ENCODE data around the gene ENGASE.
"Not testable (repeated sequence)": the region's sequence is repeated elsewhere in the genome, so short reads cannot be mapped to it uniquely, and the experiment has no call there.

ENGASE gene

GRCh38 chr17:79074649-79075445, at the start of gene ENGASE:
Gene ENGASE, plus strand, starts transcription at chr17:79074824. Its CDS starts 121 bp downstream, at chr17:79074945.
- peak; percentile 77 to 85 for DNase-seq (ENCODE audit: low read depth in 2 of 2)

GRCh38 chr17:79024901-79025737, 49.5 kb upstream of the ENGASE start:
- no peak for DNase-seq (ENCODE audit: low read depth in 2 of 2)

- DNase-seq (ENCODE audit: low read depth in 2 of 2), result no peak
Observed at GRCh38 chr17:79026376-79027273, 48.0 kb upstream of the ENGASE start.

- no peak for DNase-seq (ENCODE audit: low read depth in 2 of 2)
Observed at GRCh38 chr17:79027274-79027924, 47.2 kb upstream of the ENGASE start.

GRCh38 chr17:79027925-79028491, 46.6 kb upstream of the ENGASE start:
- no peak for DNase-seq (ENCODE audit: low read depth in 2 of 2)

GRCh38 chr17:79028496-79029326, 45.9 kb upstream of the ENGASE start:
- no peak for DNase-seq (ENCODE audit: low read depth in 2 of 2)

- no peak for DNase-seq (ENCODE audit: low read depth in 2 of 2)
Observed at GRCh38 chr17:79029327-79030009, 45.2 kb upstream of the ENGASE start.

GRCh38 chr17:79030636-79031035, 44.0 kb upstream of the ENGASE start:
- DNase-seq (ENCODE audit: low read depth in 2 of 2), result not testable (repeated sequence)

- no peak for DNase-seq (ENCODE audit: low read depth in 2 of 2)
Observed at GRCh38 chr17:79031996-79032875, 42.4 kb upstream of the ENGASE start.

- DNase-seq (ENCODE audit: low read depth in 2 of 2), result no peak
Observed at GRCh38 chr17:79033046-79033616, 41.5 kb upstream of the ENGASE start.

GRCh38 chr17:79033741-79034501, 40.7 kb upstream of the ENGASE start:
- DNase-seq (ENCODE audit: low read depth in 2 of 2), result no peak

- DNase-seq (ENCODE audit: low read depth in 2 of 2), result no peak
Observed at GRCh38 chr17:79034931-79035485, 39.6 kb upstream of the ENGASE start.

GRCh38 chr17:79035686-79036085, 38.9 kb upstream of the ENGASE start:
- DNase-seq (ENCODE audit: low read depth in 2 of 2), result no peak

GRCh38 chr17:79036181-79036580, 38.4 kb upstream of the ENGASE start:
- DNase-seq (ENCODE audit: low read depth in 2 of 2), result no peak

- DNase-seq (ENCODE audit: low read depth in 2 of 2), result no peak
Observed at GRCh38 chr17:79036596-79036995, 38.0 kb upstream of the ENGASE start.

- no peak for DNase-seq (ENCODE audit: low read depth in 2 of 2)
Observed at GRCh38 chr17:79038545-79039135, 36.0 kb upstream of the ENGASE start.

- DNase-seq (ENCODE audit: low read depth in 2 of 2), result no peak
Observed at GRCh38 chr17:79039171-79039570, 35.5 kb upstream of the ENGASE start.
